Measurements from ENCODE around the gene PTOV1.

- TF ChIP-seq HDGF (IDR thresholded peaks at IDR 0.05; ENCODE audit: borderline replicate concordance) (no peak), FOXM1 (IDR thresholded peaks at IDR 0.05; ENCODE audit: borderline replicate concordance) (no peak), TARDBP (IDR thresholded peaks at IDR 0.05) (no peak), ELF4 (IDR thresholded peaks at IDR 0.05) (no peak), FOXA1 (IDR thresholded peaks at IDR 0.05) (no peak), BHLHE40 (IDR thresholded peaks at IDR 0.05; ENCODE audit: borderline replicate concordance) (no peak), SUZ12 (IDR thresholded peaks at IDR 0.05) (no peak), FOXK2 (IDR thresholded peaks at IDR 0.05) (no peak), SP1 (IDR thresholded peaks at IDR 0.05) (no peak), NFRKB (IDR thresholded peaks at IDR 0.05) (no peak), CTBP1 (IDR thresholded peaks at IDR 0.05; ENCODE audit: borderline replicate concordance) (no peak), ZNF384 (IDR thresholded peaks at IDR 0.05) (no peak), LEF1 (IDR thresholded peaks at IDR 0.05; ENCODE audit: borderline replicate concordance) (no peak)
- TF ChIP-seq, protein P1, sequence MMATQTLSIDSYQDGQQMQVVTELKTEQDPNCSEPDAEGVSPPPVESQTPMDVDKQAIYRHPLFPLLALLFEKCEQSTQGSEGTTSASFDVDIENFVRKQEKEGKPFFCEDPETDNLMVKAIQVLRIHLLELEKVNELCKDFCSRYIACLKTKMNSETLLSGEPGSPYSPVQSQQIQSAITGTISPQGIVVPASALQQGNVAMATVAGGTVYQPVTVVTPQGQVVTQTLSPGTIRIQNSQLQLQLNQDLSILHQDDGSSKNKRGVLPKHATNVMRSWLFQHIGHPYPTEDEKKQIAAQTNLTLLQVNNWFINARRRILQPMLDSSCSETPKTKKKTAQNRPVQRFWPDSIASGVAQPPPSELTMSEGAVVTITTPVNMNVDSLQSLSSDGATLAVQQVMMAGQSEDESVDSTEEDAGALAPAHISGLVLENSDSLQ (IDR thresholded peaks at IDR 0.05): no peak
Observed at GRCh38 chr19:49807058-49807903, 43.7 kb upstream of the PTOV1 start.

Data from HEK293T (cell line).